GM18526 (cell line): ENCODE measurements around the gene RNASE9.

Source experiments
- POLR2A ChIP-seq: IDR thresholded peaks from 3 replicates; pipeline ENCODE4 v1.6.1; 2011; ENCODE audit not compliant: insufficient read length; ENCODE audit errors: extremely low read depth

Gene RNASE9

GRCh38 chr14:20583142-20583541, 22.3 kb upstream of the RNASE9 start:
- no peak for TF ChIP-seq POLR2A

GRCh38 chr14:20580242-20580641, 19.4 kb upstream of the RNASE9 start:
- TF ChIP-seq POLR2A, result no peak

- TF ChIP-seq POLR2A, result no peak
Measured at GRCh38 chr14:20578784-20579502, 18.1 kb upstream of the RNASE9 start.

- no peak for TF ChIP-seq POLR2A
Measured at GRCh38 chr14:20578325-20578724, 17.5 kb upstream of the RNASE9 start.

GRCh38 chr14:20569066-20569465, 8.2 kb upstream of the RNASE9 start:
- TF ChIP-seq POLR2A, result no peak

- no peak for TF ChIP-seq POLR2A
Measured at GRCh38 chr14:20568393-20568792, 7.5 kb upstream of the RNASE9 start.

GRCh38 chr14:20564501-20564997, 3.7 kb upstream of the RNASE9 start:
- no peak for TF ChIP-seq POLR2A

- TF ChIP-seq POLR2A, result no peak
Measured at GRCh38 chr14:20563971-20564370, 3.1 kb upstream of the RNASE9 start.

- TF ChIP-seq POLR2A, result no peak
Measured at GRCh38 chr14:20559461-20559904, 1.4 kb downstream of the RNASE9 start.

GRCh38 chr14:20557212-20557542, 3.7 kb downstream of the RNASE9 start:
- TF ChIP-seq POLR2A, result no peak

- TF ChIP-seq POLR2A, result no peak
Measured at GRCh38 chr14:20556500-20557211, 4.2 kb downstream of the RNASE9 start.

GRCh38 chr14:20555845-20556244, 5.0 kb downstream of the RNASE9 start:
- no peak for TF ChIP-seq POLR2A

GRCh38 chr14:20553024-20553423, 7.8 kb downstream of the RNASE9 start:
- TF ChIP-seq POLR2A, result no peak

GRCh38 chr14:20551606-20552005, 9.2 kb downstream of the RNASE9 start:
- TF ChIP-seq POLR2A, result no peak

- TF ChIP-seq POLR2A, result no peak
Measured at GRCh38 chr14:20550926-20551325, 9.9 kb downstream of the RNASE9 start.

GRCh38 chr14:20548414-20549158, 12.3 kb downstream of the RNASE9 start:
- TF ChIP-seq POLR2A, result no peak
